ENCODE results near the gene EMX2. TPM values are rescaled to one million over a fixed set of nuclear protein-coding genes. Genes with fewer than 3 reads are reported as not detected.

Gene EMX2
- total RNA-seq, 2 donors from 2014 or later, result not detected

DNA sequence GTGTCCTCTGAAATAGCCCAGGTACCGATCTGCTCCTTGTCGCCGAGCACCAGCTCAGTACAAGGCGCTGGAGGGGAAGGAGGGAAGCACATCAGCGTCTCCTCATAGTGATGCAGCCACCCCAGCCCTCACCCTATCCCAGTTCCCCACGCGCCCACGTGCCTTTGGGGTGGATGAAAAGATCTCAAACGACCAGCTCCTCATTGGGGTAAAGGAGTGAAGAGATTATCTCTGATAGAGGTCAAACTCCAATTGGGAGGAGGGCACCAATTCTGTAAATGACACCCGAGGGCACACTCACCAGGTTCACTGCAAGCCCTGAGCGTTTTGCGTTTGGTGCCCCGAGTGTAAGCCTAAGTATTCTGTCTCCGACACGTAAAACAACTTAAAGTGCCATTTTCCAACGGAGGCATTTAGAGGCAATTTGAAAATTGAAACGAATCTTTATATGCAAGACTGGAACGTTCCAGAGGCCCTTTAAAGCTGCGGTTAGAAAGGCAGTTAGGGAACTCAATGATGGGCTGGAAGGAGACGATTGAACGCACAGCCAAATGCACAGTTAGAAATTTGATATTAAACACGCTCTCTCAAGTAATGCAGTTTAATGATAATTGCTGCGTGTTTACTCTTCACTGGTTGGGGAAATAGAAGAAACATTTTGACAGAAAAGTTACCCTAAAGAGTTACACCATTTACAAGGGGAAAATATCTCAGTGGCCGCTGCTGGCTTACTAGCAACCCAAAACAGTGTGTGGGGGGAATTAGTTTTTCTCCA is 8.9 kb upstream of the EMX2 start:
- H3K4me3 ChIP-seq, result no peak overlapping the region
- H3K27me3 ChIP-seq, result peaks cover 0 to 54% of the 10 kb centered on the region in 2 donors
- no peak for ATAC-seq
- WGBS, 2 donors, result 4 to 6% methylated on average over 22 to 24 of the region's 24 CpGs
- no peaks in the 10 kb centered on the region for H3K36me3 ChIP-seq (replicated peaks in 1 of 2; ENCODE audit: insufficient read depth in 1 of 2, low read depth in 2 of 2)
- no peaks in the 10 kb centered on the region for H3K9me3 ChIP-seq
- intact Hi-C loops (cut with DNase I), result no loop called here
- peaks cover 43% of the 10 kb centered on the region for H3K4me1 ChIP-seq
- H3K27ac ChIP-seq, result no peak overlapping the region
- no peak for TF ChIP-seq POLR2A (IDR thresholded peaks at IDR 0.05)
- no peak for TF ChIP-seq CTCF (IDR thresholded peaks at IDR 0.05)
- DNase-seq, result no peak

DNA sequence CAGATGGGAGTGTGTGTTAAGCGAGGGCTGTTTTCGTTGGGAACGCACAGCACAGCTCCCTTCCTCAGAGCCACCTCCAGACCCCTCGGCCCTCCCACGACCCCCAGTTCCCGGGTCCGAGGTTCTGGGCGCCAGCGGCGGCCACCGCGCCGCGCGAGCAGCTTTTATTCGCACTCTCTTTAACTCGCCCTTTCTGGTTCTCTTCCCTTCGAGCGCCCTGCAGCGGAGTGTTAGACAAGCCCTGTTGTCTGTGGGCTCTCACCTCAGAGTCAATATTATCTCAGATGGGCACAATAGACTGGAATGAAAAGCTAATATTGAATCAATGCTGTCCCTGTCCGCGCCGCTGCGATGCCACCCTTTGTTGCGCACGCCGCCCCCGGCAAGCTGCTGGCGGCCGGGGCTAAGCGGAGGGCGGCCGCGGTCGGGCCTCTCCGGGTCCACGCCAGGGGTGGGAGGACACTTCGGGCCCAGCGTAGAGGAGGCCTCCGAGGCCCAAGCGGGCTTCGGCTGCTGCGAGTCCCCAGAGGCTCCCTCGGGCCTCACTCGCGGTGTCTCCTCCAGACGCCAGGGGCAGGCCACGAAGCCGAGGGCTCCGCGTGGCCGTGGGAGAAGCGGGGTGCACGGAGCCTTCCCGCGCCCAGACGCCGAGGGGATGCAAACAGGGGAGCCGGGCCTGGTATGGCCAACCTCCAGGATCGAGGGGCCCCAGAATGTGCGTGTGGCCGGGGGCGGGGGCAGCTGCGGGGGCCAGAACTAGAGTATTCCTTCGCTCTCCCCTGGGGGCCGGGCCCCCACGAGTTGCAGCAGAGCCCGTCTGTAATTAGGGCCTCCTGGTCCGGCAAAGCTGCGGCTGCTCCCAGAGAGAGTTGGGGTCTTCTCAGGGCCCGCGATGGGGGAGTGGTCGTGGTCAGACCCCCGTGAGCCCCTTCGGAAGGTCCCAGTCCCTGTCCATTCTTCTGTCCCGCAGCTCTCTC is 7.9 kb upstream of the EMX2 start:
- Histone ChIP-seq H3K9me3 (no peaks in the 10 kb centered on the region), H3K4me3 (no peak overlapping the region), H3K27ac (no peak overlapping the region), H3K27me3 (peaks cover 0 to 60% of the 10 kb centered on the region in 2 donors), H3K4me1 (peaks cover 48% of the 10 kb centered on the region), H3K36me3 (replicated peaks in 1 of 2; ENCODE audit: insufficient read depth in 1 of 2, low read depth in 2 of 2) (no peaks in the 10 kb centered on the region)
- no peak for ATAC-seq
- intact Hi-C loops (cut with DNase I), result no loop called here
- no peak for DNase-seq
- WGBS, 2 donors, result 2 to 9% methylated on average over 25 to 76 of the region's 76 CpGs
- TF ChIP-seq POLR2A (IDR thresholded peaks at IDR 0.05) (no peak), CTCF (IDR thresholded peaks at IDR 0.05) (no peak)

- TF ChIP-seq POLR2A (IDR thresholded peaks at IDR 0.05) (no peak), CTCF (IDR thresholded peaks at IDR 0.05) (no peak)
- peaks cover 49% of the 10 kb centered on the region for H3K4me1 ChIP-seq
- 2% methylated on average over 17 to 54 of the region's 54 CpGs for WGBS, 2 donors
- no peak overlapping the region for H3K27ac ChIP-seq
- H3K27me3 ChIP-seq, result peaks cover 0 to 62% of the 10 kb centered on the region in 2 donors
- H3K36me3 ChIP-seq (replicated peaks in 1 of 2; ENCODE audit: insufficient read depth in 1 of 2, low read depth in 2 of 2), result no peaks in the 10 kb centered on the region
- H3K4me3 ChIP-seq, result no peak overlapping the region
- H3K9me3 ChIP-seq, result no peaks in the 10 kb centered on the region
- ATAC-seq (no peak), DNase-seq (no peak)
- intact Hi-C loops (cut with DNase I), result no loop called here
Measured at GRCh38 chr10:117535298-117536071, 7.1 kb upstream of the EMX2 start.

DNA sequence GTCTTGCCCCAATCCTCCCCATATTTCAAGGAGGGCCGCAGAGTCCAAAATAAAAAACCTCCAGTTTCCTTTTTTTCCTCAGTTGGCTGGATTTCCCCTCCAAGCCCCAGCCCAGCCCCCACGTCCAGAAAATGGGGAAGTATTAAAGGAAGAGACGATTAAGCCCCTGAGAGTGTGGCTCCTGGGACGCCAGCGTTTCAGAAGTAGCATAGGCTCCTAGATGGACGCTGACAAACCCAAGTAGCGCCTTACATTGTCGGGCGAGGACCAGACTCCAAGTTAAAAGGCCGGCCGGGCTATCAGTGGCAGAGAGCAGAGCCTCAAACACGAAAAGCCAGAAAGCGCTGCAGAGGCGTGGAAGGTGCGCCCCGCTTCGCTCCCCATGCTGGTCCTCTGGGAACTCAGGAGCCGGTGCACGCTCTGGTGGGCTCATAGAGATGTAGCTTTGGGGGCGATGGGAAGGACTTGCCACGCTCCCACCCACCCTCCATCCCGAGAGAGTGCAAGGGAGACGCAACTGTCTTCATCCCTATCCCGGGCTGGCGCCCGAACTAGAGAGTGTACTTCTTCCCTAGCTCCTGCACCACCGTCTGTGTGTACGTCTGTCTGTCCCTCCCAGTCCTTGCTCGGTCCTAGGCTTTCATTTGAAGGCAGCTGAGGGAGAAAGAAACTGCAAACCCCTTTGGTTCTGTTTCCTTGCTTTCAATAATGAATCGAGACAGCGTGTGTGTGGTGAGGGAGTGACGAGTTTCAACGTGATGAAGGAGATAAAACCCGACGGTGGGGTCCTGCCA is 6.3 kb upstream of the EMX2 start:
- Histone ChIP-seq H3K9me3 (no peaks in the 10 kb centered on the region), H3K4me3 (no peak overlapping the region), H3K27me3 (peaks cover 0 to 57% of the 10 kb centered on the region in 2 donors), H3K36me3 (replicated peaks in 1 of 2; ENCODE audit: insufficient read depth in 1 of 2, low read depth in 2 of 2) (no peaks in the 10 kb centered on the region), H3K4me1 (peaks cover 49% of the 10 kb centered on the region), H3K27ac (no peak overlapping the region)
- DNase-seq, result no peak
- TF ChIP-seq CTCF (IDR thresholded peaks at IDR 0.05), result no peak
- no peak for TF ChIP-seq POLR2A (IDR thresholded peaks at IDR 0.05)
- intact Hi-C loops (cut with DNase I), result no loop called here
- ATAC-seq, result no peak
- WGBS, 2 donors, result 5 to 11% methylated on average over 33 of the region's 35 CpGs

Measured in body of pancreas (tissue), 4 donors.